Retinal pigment epithelial cell (primary cell): ENCODE results near the gene ZNF530.

Experiments
- DNase-seq: peaks from one replicate; pipeline ENCODE4 v3.0.0-alpha.2; 2010; ENCODE audit warnings: low read depth
- H3K4me3 ChIP-seq: 2 replicates; pipeline ENCODE4 v1.5.1; 2011; ENCODE audit warnings: mild to moderate bottlenecking, low read length, control low read depth, moderate library complexity
- CTCF ChIP-seq: conservative IDR thresholded peaks from 2 replicates; pipeline ENCODE4 v1.5.1; 2011; ENCODE audit warnings: low read depth, low read length, control low read depth, inconsistent platforms

Gene ZNF530

GRCh38 chr19:57637379-57637778, 37.7 kb downstream of the ZNF530 start:
- no peak overlapping the region for H3K4me3 ChIP-seq
- no peak for TF ChIP-seq CTCF
- DNase-seq, result no peak

- H3K4me3 ChIP-seq, result no peak overlapping the region
- no peak for TF ChIP-seq CTCF
- no peak for DNase-seq
These were observed 42.1 kb downstream of the ZNF530 start for GRCh38 chr19:57641715-57642234.

GRCh38 chr19:57642396-57643046, 42.8 kb downstream of the ZNF530 start:
- TF ChIP-seq CTCF, result no peak
- DNase-seq, result no peak
- H3K4me3 ChIP-seq, result no peak overlapping the region

GRCh38 chr19:57643734-57644133, 44.0 kb downstream of the ZNF530 start:
- no peak for TF ChIP-seq CTCF
- DNase-seq, result no peak
- no peak overlapping the region for H3K4me3 ChIP-seq

- no peak for TF ChIP-seq CTCF
- H3K4me3 ChIP-seq, result no peak overlapping the region
- no peak for DNase-seq
These were observed 48.8 kb downstream of the ZNF530 start for GRCh38 chr19:57648331-57649003.

- no peak for DNase-seq
- no peak overlapping the region for H3K4me3 ChIP-seq
- TF ChIP-seq CTCF, result no peak
These were observed 51.9 kb downstream of the ZNF530 start for GRCh38 chr19:57651654-57651996.

- no peak overlapping the region for H3K4me3 ChIP-seq
- no peak for TF ChIP-seq CTCF
- no peak for DNase-seq
These were observed 54.0 kb downstream of the ZNF530 start for GRCh38 chr19:57653689-57654088.
